ENCODE measurements around the gene SEMA4G.
"Not testable (repeated sequence)": the region's sequence is repeated elsewhere in the genome, so short reads cannot be mapped to it uniquely, and the experiment has no call there.

SEMA4G gene

GRCh38 chr10:100970076-100970913, 991 bp downstream of the SEMA4G start:
- Histone ChIP-seq H3K27me3 (ENCODE audit: control insufficient read depth, insufficient read depth, low read length) (no peaks in the 10 kb centered on the region), H3K9ac (no peak overlapping the region), H3K4me3 (ENCODE audit: low read depth, low read length) (peak overlapping the region; percentile 57), H3K36me3 (ENCODE audit: control insufficient read depth, insufficient read depth, low read length) (no peaks in the 10 kb centered on the region), H3K9me3 (ENCODE audit: control insufficient read depth, low read length) (no peaks in the 10 kb centered on the region), H3K4me1 (peaks cover 10% of the 10 kb centered on the region), H3K27ac (no peak overlapping the region), H3K79me2 (no peaks in the 10 kb centered on the region), H3K4me2 (ENCODE audit: low read length) (peak overlapping the region; percentile 86), H2AFZ (peak overlapping the region; percentile 90)
- no peak for TF ChIP-seq CTCF (IDR thresholded peaks at IDR 0.05)

GRCh38 chr10:100970914-100971811, 1.9 kb downstream of the SEMA4G start:
- H3K27ac ChIP-seq = no peak overlapping the region

GRCh38 chr10:100972115-100972903, 3.0 kb downstream of the SEMA4G start:
- TF ChIP-seq CTCF (IDR thresholded peaks at IDR 0.05) = no peak
- H3K27me3 ChIP-seq (ENCODE audit: control insufficient read depth, insufficient read depth, low read length) = no peaks in the 10 kb centered on the region
- no peak overlapping the region for H3K9ac ChIP-seq
- no peak overlapping the region for H3K27ac ChIP-seq
- H3K36me3 ChIP-seq (ENCODE audit: control insufficient read depth, insufficient read depth, low read length) = no peaks in the 10 kb centered on the region
- no peaks in the 10 kb centered on the region for H3K9me3 ChIP-seq (ENCODE audit: control insufficient read depth, low read length)
- H3K4me3 ChIP-seq (ENCODE audit: low read depth, low read length) = no peak overlapping the region
- H3K4me2 ChIP-seq (ENCODE audit: low read length) = no peak overlapping the region
- H2AFZ ChIP-seq = no peak overlapping the region
- peaks cover 12% of the 10 kb centered on the region for H3K4me1 ChIP-seq
- no peaks in the 10 kb centered on the region for H3K79me2 ChIP-seq

More at GRCh38 chr10:100970914-100971811, 1.9 kb downstream of the SEMA4G start:
- no peak overlapping the region for H2AFZ ChIP-seq
- H3K27me3 ChIP-seq (ENCODE audit: control insufficient read depth, insufficient read depth, low read length) = no peaks in the 10 kb centered on the region
- no peaks in the 10 kb centered on the region for H3K79me2 ChIP-seq
- no peaks in the 10 kb centered on the region for H3K9me3 ChIP-seq (ENCODE audit: control insufficient read depth, low read length)
- no peak for TF ChIP-seq CTCF (IDR thresholded peaks at IDR 0.05)
- H3K4me1 ChIP-seq = peaks cover 10% of the 10 kb centered on the region
- H3K4me3 ChIP-seq (ENCODE audit: low read depth, low read length) = no peak overlapping the region
- H3K36me3 ChIP-seq (ENCODE audit: control insufficient read depth, insufficient read depth, low read length) = no peaks in the 10 kb centered on the region
- H3K4me2 ChIP-seq (ENCODE audit: low read length) = no peak overlapping the region
- no peak overlapping the region for H3K9ac ChIP-seq

GRCh38 chr10:100972904-100973535, 3.7 kb downstream of the SEMA4G start:
- H3K27me3 ChIP-seq (ENCODE audit: control insufficient read depth, insufficient read depth, low read length) = no peaks in the 10 kb centered on the region
- TF ChIP-seq CTCF (IDR thresholded peaks at IDR 0.05) = no peak
- H3K36me3 ChIP-seq (ENCODE audit: control insufficient read depth, insufficient read depth, low read length) = no peaks in the 10 kb centered on the region
- no peak overlapping the region for H3K9ac ChIP-seq
- no peak overlapping the region for H2AFZ ChIP-seq
- H3K4me1 ChIP-seq = peaks cover 11% of the 10 kb centered on the region
- H3K4me3 ChIP-seq (ENCODE audit: low read depth, low read length) = no peak overlapping the region
- H3K4me2 ChIP-seq (ENCODE audit: low read length) = no peak overlapping the region
- H3K9me3 ChIP-seq (ENCODE audit: control insufficient read depth, low read length) = no peaks in the 10 kb centered on the region
- no peaks in the 10 kb centered on the region for H3K79me2 ChIP-seq
- no peak overlapping the region for H3K27ac ChIP-seq

GRCh38 chr10:100975397-100975796, 6.1 kb downstream of the SEMA4G start:
- not testable (repeated sequence) for H3K4me2 ChIP-seq (ENCODE audit: low read length); H3K27me3 ChIP-seq (ENCODE audit: control insufficient read depth, insufficient read depth, low read length); H3K4me3 ChIP-seq (ENCODE audit: low read depth, low read length); H3K9me3 ChIP-seq (ENCODE audit: control insufficient read depth, low read length); H2AFZ ChIP-seq; H3K4me1 ChIP-seq; H3K27ac ChIP-seq; H3K9ac ChIP-seq; H3K36me3 ChIP-seq (ENCODE audit: control insufficient read depth, insufficient read depth, low read length); H3K79me2 ChIP-seq

Data from parathyroid adenoma (tissue), 2 donors.